Hepatic stellate cell (primary cell): ENCODE measurements around the gene PTGER2.

Source experiments
- DNase-seq: peaks from one replicate; pipeline ENCODE4 v3.0.0; 2011; ENCODE audit warnings: low spot score

Gene PTGER2

DNA sequence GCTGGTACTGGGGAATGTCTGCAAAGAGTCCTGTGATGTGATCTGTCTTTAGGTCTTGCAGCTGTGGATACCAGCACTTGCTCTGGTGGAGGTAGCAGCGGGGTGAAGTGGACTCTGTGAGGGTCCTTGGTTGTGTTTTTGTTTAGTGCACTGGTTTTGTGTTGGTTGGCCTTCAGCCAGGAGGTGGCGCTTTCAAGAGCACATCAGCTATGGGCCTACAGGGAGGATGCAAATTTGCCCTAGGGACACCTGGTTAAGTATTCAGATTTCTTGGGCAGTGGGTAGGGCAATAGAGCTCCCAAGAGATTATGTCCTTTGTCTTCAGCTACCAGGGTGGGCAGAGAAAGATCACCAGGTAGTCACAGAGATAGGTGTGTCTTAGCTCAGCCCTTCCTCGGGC, 63.8 kb downstream of the PTGER2 start:
- no peak for DNase-seq
